Measurements from ENCODE around the gene SOWAHA.

SOWAHA gene

DNA sequence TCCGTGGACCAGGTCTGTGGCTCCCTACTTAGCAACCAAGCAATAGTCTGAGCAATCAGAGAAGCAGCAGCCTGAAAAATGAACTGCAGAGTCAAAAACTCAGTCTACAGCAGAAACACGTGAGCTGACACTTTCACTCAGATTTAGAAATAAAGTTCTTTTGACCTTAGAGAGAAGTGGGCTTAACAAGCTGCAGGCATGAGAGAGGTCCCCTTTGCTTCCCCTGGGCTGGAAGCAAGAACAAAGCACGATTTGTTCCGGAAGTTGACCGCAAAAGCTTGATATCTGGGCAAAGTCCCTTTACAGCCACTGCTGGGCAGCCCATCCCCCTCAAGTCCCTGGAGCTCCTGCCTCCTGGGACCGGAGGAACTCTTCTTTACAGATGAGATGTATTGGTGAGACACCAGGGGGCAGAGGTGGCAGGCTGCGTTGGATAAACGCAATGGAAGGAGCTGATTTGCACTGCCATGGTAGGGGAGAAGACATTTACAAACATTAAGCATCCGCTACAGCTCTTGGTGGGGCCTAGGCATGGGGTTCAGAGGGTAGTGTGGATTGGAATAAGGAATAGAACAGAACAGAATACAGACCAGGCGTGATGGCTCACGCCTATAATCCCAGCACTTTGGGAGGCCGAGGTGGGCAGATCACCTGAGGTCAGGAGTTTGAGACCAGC is 5.8 kb upstream of the SOWAHA start:
- DNase-seq (ENCODE audit: low read depth, low spot score): no peak

DNA sequence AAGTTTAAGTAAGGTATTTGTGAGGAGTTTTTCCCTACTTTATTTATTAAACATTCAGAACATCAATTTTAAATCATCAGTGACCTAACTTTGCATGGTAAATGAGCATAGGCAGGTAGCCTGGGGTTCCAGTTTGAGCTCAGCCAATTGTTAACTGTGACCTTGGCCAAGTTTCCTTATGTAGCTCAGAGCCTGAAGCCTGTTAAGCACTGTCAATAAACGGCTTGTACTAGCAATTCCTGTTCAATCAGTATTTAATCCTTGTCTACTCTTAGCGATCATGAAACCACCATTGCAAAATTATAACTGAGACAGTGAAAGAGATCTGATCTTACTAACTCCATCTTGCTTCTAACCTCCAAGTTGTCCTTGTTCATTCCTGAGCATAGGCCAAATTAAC is 4.7 kb upstream of the SOWAHA start:
- DNase-seq (ENCODE audit: low read depth, low spot score): no peak

DNA sequence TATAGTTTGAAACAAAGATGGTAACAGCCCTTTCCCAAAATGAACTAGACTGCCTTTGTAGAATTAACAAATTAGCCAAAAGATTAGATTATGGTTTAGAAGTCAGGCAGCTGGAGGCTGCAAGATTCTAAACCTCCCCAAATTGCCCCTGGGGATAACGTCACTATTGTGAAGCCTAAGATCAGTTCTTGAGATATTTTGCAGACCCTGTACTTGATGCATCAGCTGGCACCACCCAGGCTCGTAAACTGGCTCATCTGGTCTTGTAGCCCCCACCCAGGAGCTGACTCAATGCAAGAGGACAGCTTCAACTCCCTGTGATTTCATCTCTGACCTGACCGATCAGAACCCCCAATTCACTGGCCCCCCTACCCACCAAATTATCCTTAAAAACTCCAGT is 4.2 kb upstream of the SOWAHA start:
- no peak for DNase-seq (ENCODE audit: low read depth, low spot score)

DNA sequence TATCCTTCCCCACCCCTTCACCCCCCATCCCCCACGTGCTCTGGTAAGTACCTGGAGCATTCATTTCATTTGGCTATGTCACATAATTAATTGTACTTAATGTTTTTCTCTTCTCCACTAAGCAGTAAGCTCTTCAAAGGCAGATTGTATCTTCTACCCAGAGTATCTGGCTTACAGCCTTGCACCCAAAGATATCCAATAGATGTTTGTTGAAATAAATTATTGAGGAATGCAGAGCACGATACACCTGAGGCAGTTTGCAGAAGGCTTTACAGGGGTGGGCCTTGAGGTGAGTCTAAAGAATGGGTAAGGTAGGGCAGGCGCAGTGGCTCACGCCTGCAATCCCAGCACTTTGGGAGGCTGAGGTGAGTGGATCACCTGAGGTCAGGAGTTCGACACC is 2.5 kb upstream of the SOWAHA start:
- DNase-seq (ENCODE audit: low read depth, low spot score): no peak

DNA sequence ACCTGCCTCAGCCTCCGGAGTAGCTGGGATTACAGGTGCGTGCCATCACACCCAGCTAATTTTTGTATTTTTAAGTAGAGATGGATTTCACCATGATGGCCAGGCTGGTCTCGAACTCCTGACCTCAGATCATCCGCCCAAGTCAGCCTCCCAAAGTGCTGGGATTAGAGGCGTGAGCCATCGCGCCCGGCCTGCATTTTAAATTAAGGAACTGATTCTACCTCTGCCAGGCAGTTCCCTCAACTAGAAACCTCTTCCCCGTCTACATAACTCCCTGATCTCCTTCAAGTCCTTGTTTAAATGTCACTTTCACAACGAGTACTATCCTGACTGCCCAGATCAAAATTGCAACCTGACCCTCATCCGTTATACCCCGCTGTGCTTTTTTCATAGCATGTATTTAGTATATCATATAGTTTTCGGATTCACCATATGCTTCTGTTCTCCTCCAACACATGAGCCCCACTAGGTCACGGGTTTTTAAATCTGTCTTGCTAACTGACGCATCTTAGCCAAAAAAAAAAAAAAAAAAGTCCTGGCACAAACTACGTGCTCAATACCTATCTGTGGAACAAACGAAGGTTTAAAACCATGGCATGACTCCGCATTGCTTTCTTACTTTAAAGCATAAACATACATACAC is 858 bp upstream of the SOWAHA start:
- DNase-seq (ENCODE audit: low read depth, low spot score): no peak

DNA sequence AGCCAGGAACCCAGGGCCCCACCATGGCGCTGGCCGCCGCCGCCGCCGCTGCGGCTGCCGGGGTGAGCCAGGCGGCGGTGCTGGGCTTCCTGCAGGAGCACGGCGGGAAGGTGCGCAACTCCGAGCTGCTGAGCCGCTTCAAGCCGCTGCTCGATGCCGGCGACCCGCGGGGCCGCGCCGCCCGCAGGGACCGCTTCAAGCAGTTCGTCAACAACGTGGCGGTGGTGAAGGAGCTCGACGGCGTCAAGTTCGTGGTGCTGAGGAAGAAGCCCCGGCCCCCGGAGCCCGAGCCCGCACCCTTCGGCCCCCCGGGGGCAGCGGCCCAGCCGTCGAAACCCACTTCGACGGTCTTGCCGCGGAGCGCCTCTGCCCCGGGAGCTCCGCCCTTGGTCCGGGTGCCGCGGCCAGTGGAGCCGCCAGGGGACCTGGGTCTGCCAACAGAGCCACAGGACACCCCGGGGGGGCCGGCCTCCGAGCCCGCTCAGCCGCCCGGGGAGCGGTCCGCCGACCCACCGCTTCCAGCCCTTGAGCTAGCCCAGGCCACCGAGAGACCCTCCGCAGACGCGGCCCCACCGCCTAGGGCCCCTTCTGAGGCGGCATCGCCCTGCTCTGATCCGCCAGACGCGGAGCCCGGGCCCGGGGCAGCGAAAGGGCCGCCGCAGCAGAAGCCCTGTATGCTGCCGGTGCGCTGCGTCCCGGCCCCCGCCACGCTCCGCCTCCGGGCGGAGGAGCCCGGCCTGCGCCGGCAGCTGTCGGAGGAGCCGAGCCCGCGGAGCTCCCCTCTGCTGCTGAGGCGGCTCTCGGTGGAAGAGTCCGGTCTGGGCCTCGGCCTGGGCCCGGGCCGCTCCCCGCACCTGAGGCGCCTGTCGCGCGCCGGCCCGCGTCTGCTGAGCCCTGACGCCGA is 749 bp downstream of the SOWAHA start:
- no peak for DNase-seq (ENCODE audit: low read depth, low spot score)

DNA sequence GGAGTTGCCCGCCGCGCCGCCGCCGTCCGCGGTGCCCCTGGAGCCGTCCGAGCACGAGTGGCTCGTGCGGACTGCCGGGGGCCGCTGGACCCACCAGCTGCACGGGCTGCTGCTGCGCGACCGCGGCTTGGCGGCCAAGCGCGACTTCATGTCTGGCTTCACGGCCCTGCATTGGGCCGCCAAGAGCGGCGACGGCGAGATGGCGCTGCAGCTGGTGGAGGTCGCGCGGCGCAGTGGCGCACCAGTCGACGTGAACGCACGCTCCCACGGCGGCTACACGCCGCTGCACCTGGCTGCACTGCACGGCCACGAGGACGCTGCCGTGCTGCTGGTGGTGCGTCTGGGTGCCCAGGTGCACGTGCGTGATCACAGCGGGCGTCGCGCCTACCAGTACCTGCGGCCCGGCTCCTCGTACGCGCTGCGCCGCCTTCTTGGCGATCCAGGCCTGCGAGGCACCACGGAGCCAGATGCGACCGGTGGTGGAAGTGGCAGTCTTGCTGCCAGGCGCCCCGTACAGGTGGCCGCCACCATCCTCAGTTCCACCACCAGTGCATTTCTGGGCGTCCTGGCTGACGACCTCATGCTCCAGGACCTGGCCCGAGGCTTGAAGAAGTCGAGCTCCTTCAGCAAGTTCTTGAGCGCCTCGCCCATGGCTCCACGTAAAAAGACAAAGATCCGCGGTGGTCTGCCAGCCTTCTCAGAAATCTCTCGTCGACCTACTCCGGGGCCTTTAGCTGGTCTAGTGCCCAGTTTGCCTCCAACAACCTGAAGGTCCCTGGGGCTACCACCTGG is 1.6 kb downstream of the SOWAHA start:
- DNase-seq (ENCODE audit: low read depth, low spot score): no peak

DNA sequence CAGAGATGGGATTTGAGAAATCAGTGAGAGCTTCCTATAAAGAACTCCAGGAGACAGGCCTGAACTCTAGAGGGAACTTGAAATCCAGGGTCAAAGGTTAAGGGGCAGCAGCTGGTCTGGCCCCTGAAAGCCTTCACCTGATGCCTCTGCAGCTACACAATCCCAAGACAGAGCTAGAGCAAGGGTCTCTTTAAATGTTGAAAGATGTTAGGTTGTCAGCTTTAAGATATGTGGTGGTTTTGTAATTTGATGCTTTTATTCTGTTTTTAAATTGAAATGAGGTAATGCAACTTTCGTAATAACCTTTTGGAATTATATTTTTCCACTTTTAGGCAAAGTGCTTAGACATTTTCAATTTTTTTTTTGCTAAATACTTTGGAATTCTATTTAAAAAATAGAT is 2.4 kb downstream of the SOWAHA start:
- no peak for DNase-seq (ENCODE audit: low read depth, low spot score)

DNA sequence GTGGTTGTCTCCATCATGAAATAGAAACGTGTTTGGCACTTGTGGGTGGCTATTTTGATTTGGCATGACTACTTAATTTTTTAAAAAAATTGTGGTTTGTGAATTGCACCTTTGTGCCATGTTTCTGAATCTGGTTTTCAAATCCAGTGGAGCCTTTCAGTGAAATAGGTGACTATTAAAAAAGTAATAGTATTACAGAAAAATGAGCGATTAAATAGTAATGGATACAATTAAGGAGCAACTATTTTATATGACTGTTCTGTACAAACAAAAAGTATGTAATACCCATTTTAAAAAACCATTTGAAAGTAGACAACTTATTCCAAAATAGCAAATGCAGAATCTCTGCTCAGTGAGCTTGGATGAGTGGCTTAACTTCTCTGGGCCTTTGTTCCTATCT is 3.0 kb downstream of the SOWAHA start:
- no peak for DNase-seq (ENCODE audit: low read depth, low spot score)

DNA sequence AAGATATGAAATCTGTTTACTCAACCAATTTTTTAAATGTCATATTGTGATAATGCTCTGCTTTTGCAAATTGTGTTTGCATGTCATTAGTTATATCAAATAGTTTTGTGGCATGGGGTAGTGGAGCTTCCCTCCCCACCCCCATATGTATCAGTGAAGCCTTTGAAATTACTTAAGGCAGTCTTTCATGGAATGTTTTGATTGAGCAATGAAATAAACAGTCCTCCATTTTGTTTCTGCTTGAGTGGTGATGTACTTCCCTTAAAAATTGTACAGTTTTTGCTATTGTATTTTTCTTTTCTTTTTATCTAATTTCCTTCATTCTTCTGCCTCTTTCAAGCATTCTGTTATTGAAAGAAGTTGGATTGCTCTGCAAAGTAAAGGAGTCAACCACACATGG is 3.5 kb downstream of the SOWAHA start:
- DNase-seq (ENCODE audit: low read depth, low spot score): no peak

DNA sequence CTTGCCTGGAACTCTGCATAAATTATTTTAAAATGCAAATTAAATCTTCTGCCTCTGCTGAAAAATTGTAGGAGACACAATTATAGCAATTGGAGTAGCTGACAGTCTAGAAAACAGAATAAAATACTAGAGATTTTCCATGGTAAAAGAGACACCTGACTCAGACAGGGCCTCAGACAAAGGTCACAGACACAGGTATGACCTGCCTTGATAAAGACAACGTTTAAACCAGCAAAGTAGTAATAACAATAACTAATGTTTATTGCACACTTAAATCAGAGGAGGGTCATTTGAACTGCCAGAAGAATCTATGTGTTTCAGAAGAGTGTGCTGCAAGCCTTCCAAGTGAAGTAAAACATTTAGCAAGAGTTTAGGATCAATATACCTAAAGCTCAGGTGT is 3.9 kb downstream of the SOWAHA start:
- no peak for DNase-seq (ENCODE audit: low read depth, low spot score)

DNA sequence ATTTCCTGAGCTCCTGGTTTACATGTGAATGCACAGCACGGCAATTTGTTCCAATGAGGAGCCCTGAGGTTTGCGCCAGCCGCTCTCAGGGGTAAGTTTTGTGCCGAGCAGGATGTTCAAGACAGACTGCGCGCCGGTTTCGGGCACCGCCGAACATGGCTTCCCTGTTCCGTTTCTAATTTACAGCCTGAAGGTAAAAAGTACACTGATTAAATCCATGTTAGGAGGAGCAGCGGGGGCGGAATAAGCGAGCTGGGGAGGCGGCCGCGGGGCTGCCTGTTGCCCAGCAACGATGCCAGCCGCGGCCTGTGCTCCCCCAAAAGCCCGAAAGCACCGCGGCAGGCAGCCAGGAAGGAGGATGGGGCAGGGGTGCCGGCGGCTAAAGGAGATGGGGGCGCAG is 6.4 kb downstream of the SOWAHA start:
- DNase-seq (ENCODE audit: low read depth, low spot score): no peak

DNA sequence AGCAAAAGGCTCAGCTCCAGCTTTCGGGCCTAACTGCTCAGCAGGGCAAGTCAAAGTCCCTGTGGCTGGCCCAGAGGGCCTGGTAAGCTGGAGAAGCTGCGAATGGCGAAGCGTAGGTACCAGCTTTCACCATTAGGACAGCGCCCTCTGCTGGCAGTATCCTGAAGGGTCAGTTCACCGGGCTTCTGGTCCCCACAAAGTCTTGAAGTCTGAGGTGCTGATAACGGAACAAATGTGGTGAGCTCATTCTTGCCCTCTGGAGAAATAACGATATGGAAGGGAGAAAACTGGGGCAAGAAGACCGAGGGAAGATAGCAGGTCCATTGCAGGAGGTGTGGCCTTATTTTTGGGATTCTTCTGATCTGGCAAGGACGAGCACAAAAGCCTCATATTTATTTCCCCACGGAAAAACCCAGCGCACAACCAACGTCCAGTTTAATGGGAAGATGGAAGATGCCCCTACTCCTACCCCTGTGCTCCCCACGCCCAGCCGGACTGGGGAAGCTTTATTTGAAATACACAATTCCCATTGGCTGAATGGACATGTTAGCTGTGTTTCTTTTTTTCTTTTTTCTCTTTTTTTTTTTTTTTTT is 7.2 kb downstream of the SOWAHA start:
- DNase-seq (ENCODE audit: low read depth, low spot score): peak; percentile 67

DNA sequence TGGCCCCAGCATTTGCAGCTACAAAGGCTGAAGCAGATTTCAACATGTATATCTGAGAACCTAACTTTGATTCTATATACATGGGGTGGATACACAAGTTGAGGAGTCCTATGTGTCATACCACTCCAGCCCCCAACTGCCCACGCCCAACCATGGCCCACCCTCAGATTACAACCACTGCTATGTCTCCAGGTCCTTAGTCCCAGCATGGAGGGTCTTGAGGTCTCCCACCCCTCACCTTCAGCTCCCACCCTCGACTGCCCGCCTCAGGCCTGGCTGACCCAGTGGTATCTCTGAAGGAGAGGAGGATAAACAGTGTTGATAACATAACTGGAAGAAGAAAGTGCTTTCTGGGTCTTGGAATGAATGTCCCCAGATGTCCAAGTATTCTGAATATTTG is 8.2 kb downstream of the SOWAHA start:
- no peak for DNase-seq (ENCODE audit: low read depth, low spot score)

DNA sequence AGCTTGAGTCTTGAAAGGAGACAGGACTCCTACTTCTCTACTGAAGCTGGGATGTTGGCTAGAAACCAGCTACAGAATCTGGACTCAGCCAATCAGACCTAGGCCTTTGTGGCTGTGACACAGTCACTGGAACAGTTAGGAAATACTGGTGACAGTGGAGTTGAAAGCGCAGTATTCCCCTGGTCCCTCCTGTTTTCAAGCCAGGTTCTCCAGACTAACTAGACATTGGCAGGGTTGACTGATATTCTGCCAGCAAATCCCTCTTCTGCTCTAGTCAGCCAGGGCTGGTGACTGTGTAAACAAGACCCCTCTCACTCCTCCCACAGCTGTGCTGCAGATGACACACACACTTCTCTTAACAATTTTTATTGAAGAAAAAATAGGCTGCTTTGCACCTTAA is 8.7 kb downstream of the SOWAHA start:
- no peak for DNase-seq (ENCODE audit: low read depth, low spot score)

DNA sequence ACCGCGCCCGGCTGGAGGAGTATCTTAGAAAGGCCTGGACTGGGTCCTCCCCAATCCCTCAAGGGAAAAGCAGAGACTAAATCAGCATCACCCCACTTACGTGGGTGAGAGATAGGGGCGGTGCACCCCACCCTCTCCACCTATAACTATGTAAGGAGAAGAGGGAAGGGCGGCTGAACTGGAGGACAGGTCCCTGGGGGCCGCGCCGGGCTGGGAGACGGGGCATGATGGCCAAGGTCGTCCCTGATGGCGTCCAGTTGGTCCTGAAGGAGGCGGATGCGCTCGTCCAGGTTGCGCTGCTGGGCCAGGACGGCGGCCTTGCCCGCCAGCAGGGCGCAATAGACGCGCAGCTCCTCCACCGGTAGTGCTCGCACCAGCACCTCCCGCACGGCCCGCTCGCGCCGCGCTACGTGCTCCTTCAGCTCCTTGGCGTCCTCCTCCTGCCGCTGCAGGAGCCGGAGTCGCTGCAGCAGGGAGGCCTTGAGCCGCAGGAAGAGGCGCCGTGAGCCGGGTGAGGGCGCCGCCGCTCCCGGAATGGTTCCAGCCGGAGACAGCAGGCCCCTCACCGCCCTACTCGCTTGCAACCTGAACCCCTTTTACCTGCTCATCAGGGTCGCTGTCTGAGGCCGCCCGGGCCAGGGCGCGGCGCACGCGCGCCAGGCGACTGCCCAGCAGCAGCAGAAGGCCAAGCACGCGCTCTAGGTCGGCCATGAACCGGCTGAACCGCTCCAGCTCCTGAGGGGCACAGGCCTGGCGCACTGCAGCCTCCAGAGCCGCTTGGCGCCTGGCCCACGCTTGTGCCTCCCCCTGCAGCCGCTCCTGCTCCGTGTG is 9.8 kb downstream of the SOWAHA start:
- no peak for DNase-seq (ENCODE audit: low read depth, low spot score)

DNA sequence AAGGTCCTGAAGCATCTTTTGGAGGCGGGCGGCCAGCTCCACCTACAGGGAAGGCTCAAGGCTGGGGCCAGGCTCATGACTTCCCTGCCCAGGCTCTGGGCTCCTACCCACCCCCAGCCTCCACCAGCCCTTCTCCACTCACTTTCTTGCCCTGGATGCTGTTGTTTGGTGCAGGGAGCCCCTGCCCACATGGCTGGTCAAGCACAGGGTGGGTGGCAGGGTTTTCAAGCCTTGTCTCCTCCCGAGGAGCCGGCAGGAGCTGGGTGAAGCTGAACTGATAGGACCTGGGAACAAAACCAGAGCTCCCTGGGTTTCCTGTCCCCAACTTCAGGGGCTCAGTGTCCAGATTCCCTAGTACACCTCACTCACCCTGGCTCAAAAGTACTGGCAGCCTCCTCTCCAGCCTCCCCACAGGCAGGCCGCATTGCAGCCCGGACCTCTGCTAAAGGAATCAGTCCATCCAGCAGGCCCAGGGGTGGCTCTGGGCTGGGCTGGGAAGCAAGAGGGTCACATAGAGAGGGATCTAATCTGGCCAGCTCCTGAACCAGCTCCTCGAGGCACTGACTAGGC is 10.5 kb downstream of the SOWAHA start:
- no peak for DNase-seq (ENCODE audit: low read depth, low spot score)

DNA sequence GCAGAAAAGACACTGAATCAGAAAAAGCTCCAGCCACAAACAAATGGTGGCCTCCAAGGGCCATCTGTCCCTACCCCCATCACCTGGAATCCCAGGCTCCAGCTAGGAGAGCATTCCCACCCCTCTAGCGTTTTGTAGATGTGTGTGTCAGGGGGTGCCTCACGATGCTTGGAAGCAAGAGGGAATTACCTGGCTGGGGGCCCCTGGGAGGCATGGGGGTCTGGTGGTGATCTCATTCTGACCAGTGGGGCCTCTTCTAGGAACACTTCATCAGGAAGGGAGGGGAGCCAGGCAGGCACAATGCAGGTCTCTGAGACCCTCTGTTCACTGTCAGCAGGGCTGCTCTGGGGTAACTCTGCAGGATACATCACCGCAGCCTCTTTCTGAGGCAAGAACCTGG is 11.3 kb downstream of the SOWAHA start:
- no peak for DNase-seq (ENCODE audit: low read depth, low spot score)

DNA sequence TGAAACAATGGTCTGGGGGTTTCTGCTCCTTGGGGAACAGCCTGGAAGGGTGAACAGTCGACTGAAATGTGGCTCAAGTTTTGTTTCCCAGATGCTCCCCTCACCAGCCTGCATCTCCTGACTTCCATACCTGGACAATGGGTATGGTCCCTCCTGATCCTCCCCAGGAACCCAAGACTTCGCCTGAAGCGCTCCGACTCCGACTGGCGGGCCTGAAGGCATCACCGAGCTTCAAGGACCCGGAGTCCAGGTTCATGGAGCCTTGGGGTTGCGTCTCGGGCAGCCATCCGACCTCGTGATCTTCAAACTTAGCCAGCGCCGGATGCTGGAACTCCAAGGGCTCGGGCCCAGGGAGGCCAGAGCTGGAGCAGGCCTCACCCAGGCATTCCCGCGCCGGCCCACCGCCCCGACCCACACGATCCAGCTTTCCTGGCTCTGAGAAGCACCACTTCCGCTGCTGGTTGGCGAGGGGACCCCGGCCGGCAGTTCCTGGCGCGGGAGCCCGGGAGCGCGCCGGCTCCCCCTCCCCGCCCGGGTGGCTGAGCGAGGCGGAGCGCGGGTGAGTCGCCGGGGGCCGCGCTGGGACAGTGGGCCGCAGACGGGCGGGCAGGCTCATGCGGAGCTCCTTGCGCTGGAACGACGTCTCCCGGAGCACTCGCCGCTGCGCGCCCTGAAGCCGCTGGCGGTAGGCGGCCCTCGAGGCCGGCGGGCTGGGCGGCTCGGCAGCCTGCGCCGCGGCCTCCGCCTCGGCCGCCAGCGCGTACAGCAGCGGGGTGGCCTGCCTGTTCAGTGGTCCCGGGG is 12.1 kb downstream of the SOWAHA start:
- no peak for DNase-seq (ENCODE audit: low read depth, low spot score)

All from brain pericyte (primary cell).